Natural killer cell treated with Interleukin-12 subunit alpha and Interleukin-12 subunit beta and Interleukin-15 and Interleukin-18, amount 100 ng/mL, for 72 hours (primary cell): ENCODE data around the gene VEGFA. TPM values are rescaled to one million over a fixed set of nuclear protein-coding genes. Genes with fewer than 3 reads are reported as not detected.

ENCODE experiments used
- ATAC-seq, 2 donors: fragments of 150-1000 bp; cut with Tn5 transposase in 1 of 2; sonication (Bioruptor Pico), chemical (Tn5 transposase) in 1 of 2; 2 replicates each; pipeline ENCODE4 v1.10.0; 2021
- DNase-seq: peaks from one replicate; pipeline ENCODE4 v3.0.0; 2022; ENCODE audit warnings: low spot score
- H3K27ac Mint-ChIP-seq, 2 donors: 1 replicate in 1 of 2; 2 replicates in 1 of 2; pipeline ENCODE4 v1.8.0; 2022; ENCODE audit warnings: mixed read lengths in 2 of 2, mild to moderate bottlenecking in 1 of 2, moderate library complexity in 1 of 2
- H3K27me3 Mint-ChIP-seq, 2 donors: 1 replicate in 1 of 2; 2 replicates in 1 of 2; pipeline ENCODE4 v1.8.0; 2022; ENCODE audit warnings: mixed read lengths in 2 of 2
- H3K36me3 Mint-ChIP-seq: one replicate; pipeline ENCODE4 v1.8.0; 2022; ENCODE audit warnings: mixed read lengths
- H3K4me1 Mint-ChIP-seq, 2 donors: 1 replicate in 1 of 2; 2 replicates in 1 of 2; pipeline ENCODE4 v1.8.0; 2022; ENCODE audit warnings: low read depth in 2 of 2, mixed read lengths in 2 of 2, mild to moderate bottlenecking in 1 of 2
- H3K4me3 Mint-ChIP-seq: one replicate; pipeline ENCODE4 v1.8.0; 2022; ENCODE audit warnings: mixed read lengths
- H3K9me3 Mint-ChIP-seq: 2 replicates; pipeline ENCODE4 v1.8.0; 2022; ENCODE audit warnings: mixed read lengths
- total RNA-seq, 2 donors: library from RNA; stranded (reverse); gene quantifications; one replicate each; pipeline ENCODE4 v1.2.3, GENCODE V29; 2022

VEGFA gene
- total RNA-seq, 2 donors from 2014 or later: 36.8 to 43.0 TPM

- ATAC-seq: no peak
- no peak overlapping the region for H3K27ac Mint-ChIP-seq
- DNase-seq: no peak
Observed at GRCh38 chr6:43734294-43734665, 35.7 kb upstream of the VEGFA start.

GRCh38 chr6:43735642-43736199 lies 34.3 kb upstream of the VEGFA start:
- Mint-ChIP-seq H3K27me3 (peaks cover 0 to 2% of the 10 kb centered on the region in 2 donors), H3K27ac (no peak overlapping the region), H3K9me3 (peaks cover under 1% of the 10 kb centered on the region), H3K4me3 (no peak overlapping the region), H3K4me1 (peaks cover 9 to 10% of the 10 kb centered on the region in 2 donors), H3K36me3 (peaks cover 8% of the 10 kb centered on the region)
- ATAC-seq (no peak), DNase-seq (no peak)

More at GRCh38 chr6:43734294-43734665, 35.7 kb upstream of the VEGFA start:
- no peak overlapping the region for H3K4me3 Mint-ChIP-seq
- peaks cover 9 to 10% of the 10 kb centered on the region in 2 donors for H3K4me1 Mint-ChIP-seq
- H3K27me3 Mint-ChIP-seq: peaks cover 0 to 2% of the 10 kb centered on the region in 2 donors
- peaks cover 13% of the 10 kb centered on the region for H3K36me3 Mint-ChIP-seq
- peaks cover 4% of the 10 kb centered on the region for H3K9me3 Mint-ChIP-seq

DNA sequence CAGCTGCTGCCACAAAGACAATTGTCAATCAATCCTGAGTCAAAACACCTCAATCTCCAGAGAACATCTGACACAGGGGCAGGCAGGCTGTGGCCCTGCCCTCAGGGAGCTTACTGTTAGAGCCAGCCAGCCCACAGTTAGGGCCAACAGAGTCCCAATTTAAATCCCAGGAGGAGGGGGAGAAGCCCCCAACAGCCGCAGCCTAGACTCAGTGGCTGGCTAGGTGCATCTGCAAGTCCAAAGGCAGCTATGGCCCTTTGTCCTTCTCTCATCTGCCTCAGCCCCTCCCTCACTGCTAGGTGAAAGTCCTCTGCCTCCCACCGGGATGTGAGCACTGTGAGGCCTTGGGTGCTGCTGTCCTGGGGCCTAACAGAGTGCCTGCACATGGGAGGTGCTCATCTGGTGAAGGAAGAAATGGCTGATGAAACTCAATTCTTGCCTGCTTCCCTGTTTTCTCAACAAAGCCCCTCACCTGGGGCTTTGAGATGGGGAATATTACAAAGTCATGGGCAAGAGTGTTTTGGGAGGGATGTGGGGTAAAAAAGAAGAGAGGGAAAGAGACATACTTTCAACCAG lies 33.7 kb upstream of the VEGFA start:
- Mint-ChIP-seq H3K27ac (no peak overlapping the region), H3K4me1 (peaks cover 9 to 10% of the 10 kb centered on the region in 2 donors), H3K9me3 (no peaks in the 10 kb centered on the region), H3K4me3 (no peak overlapping the region), H3K27me3 (peaks cover 0 to 2% of the 10 kb centered on the region in 2 donors), H3K36me3 (peaks cover 5% of the 10 kb centered on the region)
- DNase-seq: no peak
- no peak for ATAC-seq

- Mint-ChIP-seq H3K4me1 (peaks cover 9 to 10% of the 10 kb centered on the region in 2 donors), H3K27ac (no peak overlapping the region), H3K36me3 (peaks cover 4% of the 10 kb centered on the region), H3K9me3 (no peaks in the 10 kb centered on the region), H3K4me3 (no peak overlapping the region), H3K27me3 (peaks cover 0 to 2% of the 10 kb centered on the region in 2 donors)
- DNase-seq (no peak), ATAC-seq (no peak)
Observed at GRCh38 chr6:43736844-43737243, 33.2 kb upstream of the VEGFA start.

GRCh38 chr6:43737272-43738081 lies 32.5 kb upstream of the VEGFA start:
- no peak for DNase-seq
- Mint-ChIP-seq H3K36me3 (no peaks in the 10 kb centered on the region), H3K4me3 (no peak overlapping the region), H3K27me3 (peaks cover 0 to 2% of the 10 kb centered on the region in 2 donors), H3K4me1 (peaks cover 9 to 10% of the 10 kb centered on the region in 2 donors), H3K27ac (no peak overlapping the region), H3K9me3 (no peaks in the 10 kb centered on the region)
- ATAC-seq: no peak

DNA sequence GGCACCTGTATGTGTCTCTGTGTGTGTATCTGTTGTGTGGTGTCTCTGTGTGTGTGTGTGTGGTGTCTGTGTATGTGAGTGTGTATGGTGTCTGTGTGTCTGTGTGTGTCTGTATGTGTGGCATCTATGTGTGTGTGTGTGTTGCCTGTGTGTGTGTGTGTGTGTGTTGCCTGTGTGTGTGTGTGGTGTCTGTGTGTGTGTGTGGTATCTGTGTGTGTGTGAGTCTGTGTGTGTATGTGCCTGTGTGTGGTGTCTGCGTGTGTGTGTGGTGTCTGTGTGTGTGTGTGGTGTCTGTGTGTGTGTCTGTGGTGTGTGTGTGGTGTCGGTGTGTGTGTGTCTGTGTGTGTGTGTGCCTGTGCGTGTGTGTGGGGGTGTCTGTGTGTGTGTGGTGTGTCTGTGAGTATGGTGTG lies 31.7 kb upstream of the VEGFA start:
- Mint-ChIP-seq H3K27me3 (peaks cover 0 to 2% of the 10 kb centered on the region in 2 donors), H3K36me3 (no peaks in the 10 kb centered on the region), H3K9me3 (no peaks in the 10 kb centered on the region), H3K4me1 (peaks cover 8 to 10% of the 10 kb centered on the region in 2 donors), H3K27ac (no peak overlapping the region), H3K4me3 (no peak overlapping the region)
- ATAC-seq (no peak), DNase-seq (no peak)

- Mint-ChIP-seq H3K4me3 (no peak overlapping the region), H3K9me3 (no peaks in the 10 kb centered on the region), H3K27me3 (peaks cover 0 to 2% of the 10 kb centered on the region in 2 donors), H3K27ac (no peak overlapping the region), H3K36me3 (no peaks in the 10 kb centered on the region), H3K4me1 (peaks cover 7 to 10% of the 10 kb centered on the region in 2 donors)
- DNase-seq: no peak
- ATAC-seq: no peak
Observed at GRCh38 chr6:43738877-43739641, 31.0 kb upstream of the VEGFA start.

- H3K9me3 Mint-ChIP-seq: no peaks in the 10 kb centered on the region
- H3K4me1 Mint-ChIP-seq: peaks cover 4 to 6% of the 10 kb centered on the region in 2 donors
- no peaks in the 10 kb centered on the region for H3K36me3 Mint-ChIP-seq
- H3K27ac Mint-ChIP-seq: no peak overlapping the region
- H3K27me3 Mint-ChIP-seq: peaks cover 0 to 2% of the 10 kb centered on the region in 2 donors
- ATAC-seq (no peak), DNase-seq (no peak)
- H3K4me3 Mint-ChIP-seq: no peak overlapping the region
Observed at GRCh38 chr6:43739642-43740091, 30.3 kb upstream of the VEGFA start.

DNA sequence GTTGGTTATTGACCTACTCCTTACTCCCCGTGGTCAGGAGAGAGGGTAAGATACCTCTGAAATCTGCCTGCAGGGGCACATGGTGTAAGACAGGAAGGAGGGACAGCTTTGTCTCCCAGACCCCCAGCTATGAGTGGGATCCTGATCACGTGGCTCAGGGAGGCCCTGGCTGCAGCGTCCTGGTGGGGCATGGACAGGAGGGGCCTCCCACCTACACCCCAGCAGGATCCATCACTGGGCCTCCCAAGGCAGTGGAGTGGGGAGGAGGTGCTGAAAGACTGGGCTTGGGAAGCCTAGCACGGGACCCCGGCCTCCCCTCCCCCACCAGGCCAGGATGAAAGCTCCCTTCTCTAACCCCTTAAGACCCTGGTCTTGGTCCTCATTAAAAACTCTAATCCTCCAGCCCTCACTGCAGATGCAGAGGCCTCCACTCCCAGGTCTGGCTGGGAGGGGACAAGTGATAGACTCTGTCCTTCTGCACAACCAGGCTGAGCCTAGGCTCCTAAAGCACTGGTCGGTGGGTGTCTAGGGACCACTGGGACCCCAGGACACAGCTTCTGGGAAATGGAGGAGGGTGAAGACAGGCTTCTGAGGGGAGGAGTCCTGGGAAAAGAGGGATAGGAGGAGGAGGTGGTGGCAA lies 29.6 kb upstream of the VEGFA start:
- no peak for ATAC-seq
- H3K4me3 Mint-ChIP-seq: no peak overlapping the region
- no peaks in the 10 kb centered on the region for H3K9me3 Mint-ChIP-seq
- H3K27ac Mint-ChIP-seq: no peak overlapping the region
- DNase-seq: no peak
- peaks cover 4 to 6% of the 10 kb centered on the region in 2 donors for H3K4me1 Mint-ChIP-seq
- H3K27me3 Mint-ChIP-seq: peaks cover 0 to 2% of the 10 kb centered on the region in 2 donors
- H3K36me3 Mint-ChIP-seq: no peaks in the 10 kb centered on the region

- no peak for ATAC-seq
- Mint-ChIP-seq H3K4me1 (peaks cover 4 to 6% of the 10 kb centered on the region in 2 donors), H3K9me3 (no peaks in the 10 kb centered on the region), H3K27ac (no peak overlapping the region), H3K27me3 (peaks cover 5 to 7% of the 10 kb centered on the region in 2 donors), H3K4me3 (no peak overlapping the region), H3K36me3 (no peaks in the 10 kb centered on the region)
- no peak for DNase-seq
Observed at GRCh38 chr6:43740961-43741764, 28.8 kb upstream of the VEGFA start.

DNA sequence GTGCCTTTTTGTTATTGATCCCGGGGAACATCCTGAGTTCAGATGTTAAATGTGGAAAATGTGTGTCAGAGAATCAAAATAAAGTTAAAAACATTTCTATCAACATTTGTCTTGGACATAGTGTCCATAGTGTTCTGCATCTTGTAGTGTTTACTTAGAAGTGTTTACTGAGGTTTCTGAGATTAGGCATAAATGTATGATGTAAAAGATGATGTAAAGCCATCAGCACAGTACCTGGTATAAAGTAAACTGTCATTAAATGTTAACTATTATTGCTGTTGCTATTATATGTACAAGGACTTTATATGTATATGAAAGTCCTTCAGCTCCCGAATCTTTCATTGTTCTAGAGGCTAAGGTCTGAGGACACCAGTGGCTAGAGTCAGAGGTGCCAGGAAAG lies 28.2 kb upstream of the VEGFA start:
- Mint-ChIP-seq H3K4me3 (no peak overlapping the region), H3K4me1 (peaks cover 4 to 6% of the 10 kb centered on the region in 2 donors), H3K27me3 (peaks cover 9% of the 10 kb centered on the region in 2 donors), H3K36me3 (no peaks in the 10 kb centered on the region), H3K27ac (no peak overlapping the region), H3K9me3 (no peaks in the 10 kb centered on the region)
- ATAC-seq: no peak
- no peak for DNase-seq

DNA sequence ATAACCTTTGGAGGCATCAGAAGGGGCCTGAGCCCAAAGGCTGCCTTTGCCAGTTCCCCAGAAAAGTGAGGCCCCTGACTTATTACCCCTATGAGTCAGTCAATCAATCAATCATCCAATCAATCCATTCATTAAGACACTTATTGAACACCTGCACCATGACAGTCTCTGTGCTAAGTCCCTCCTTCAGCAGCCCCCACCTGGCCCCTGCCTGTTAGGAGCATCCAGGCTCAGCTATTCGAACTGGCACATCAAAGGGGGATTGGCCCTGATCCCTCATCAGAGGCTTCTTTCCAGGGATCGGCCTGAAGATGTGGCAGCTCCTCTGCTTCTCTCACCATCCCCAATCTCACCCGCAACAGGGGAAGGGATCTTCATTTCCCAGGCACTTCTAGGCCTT lies 27.7 kb upstream of the VEGFA start:
- Mint-ChIP-seq H3K4me1 (peaks cover 4 to 6% of the 10 kb centered on the region in 2 donors), H3K27me3 (peaks cover 9% of the 10 kb centered on the region in 2 donors), H3K36me3 (no peaks in the 10 kb centered on the region), H3K9me3 (no peaks in the 10 kb centered on the region), H3K27ac (no peak overlapping the region), H3K4me3 (no peak overlapping the region)
- DNase-seq (no peak), ATAC-seq (no peak)
